HepG2 (cell line): ENCODE measurements around the gene PLCZ1. TPM values are rescaled to one million over a fixed set of nuclear protein-coding genes. Genes with fewer than 3 reads are reported as not detected.

Source experiments
- ATAC-seq: fragments of 200-7000 bp; cut with Tn5 transposase; 3 replicates; pipeline ENCODE4 v1.9.1; 2020; ENCODE audit warnings: mild to moderate bottlenecking, moderate library complexity
- BruUV-seq: library from RNA; stranded (reverse); fragments of 400-500 nt; replicated peaks from 2 replicates; lab custom pipeline; 2021; lab: Mats Ljungman, UMichigan
- CTCF ChIA-PET: fragments of 300-600 bp; formaldehyde crosslinking; extraction: SDS; loops from one replicate; lab custom pipeline; 2021; ENCODE audit warnings: low total read pairs, inconsistent platforms, low intra/inter-chr PET ratio; lab: Yijun Ruan, JAX
- POLR2A ChIA-PET: fragments of 350-600 bp; sonication (Branson Sonifier 250); formaldehyde crosslinking; loops from one replicate; lab custom pipeline; 2020; ENCODE audit warnings: antibody characterized with exemption, inconsistent platforms; lab: Yijun Ruan, JAX
- DNase-seq: peaks from one replicate; pipeline ENCODE4 v3.0.0-alpha.2; 2015; ENCODE audit warnings: low spot score
- FAIRE-seq: peaks from 3 replicates; lab custom pipeline; 2011; peaks lifted over from hg19 to GRCh38; lab: Jason Lieb, UNC
- H2AFZ ChIP-seq: one replicate; pipeline ENCODE4 v1.6.1; 2011; ENCODE audit warnings: low read length, inconsistent platforms
- H3K27ac ChIP-seq: fragments of 300-600 bp; 3 replicates; pipeline ENCODE4 v1.8.0; 2011; ENCODE audit warnings: mixed run types, mild to moderate bottlenecking, mixed read lengths, low read length, inconsistent platforms; ENCODE audit not compliant: insufficient read depth; ENCODE audit errors: extremely low read length
- H3K27me3 ChIP-seq, 2 experiments: fragments of 200-600 bp in 1 of 2; 2 replicates in 1 of 2; 3 replicates in 1 of 2; pipeline versions ENCODE4 v1.6.0 to v1.8.0; 2011; ENCODE audit warnings: low read length in 2 of 2, mild to moderate bottlenecking in 2 of 2, moderate library complexity in 2 of 2, inconsistent platforms in 1 of 2; ENCODE audit not compliant: insufficient read depth in 2 of 2, control insufficient read depth in 1 of 2
- H3K36me3 ChIP-seq, 2 experiments: fragments of 200-600 bp in 1 of 2; replicated peaks in 1 of 2; 2 replicates in 1 of 2; 3 replicates in 1 of 2; pipeline versions ENCODE4 v1.5.1 to v1.8.0; 2011; ENCODE audit warnings: low read length in 2 of 2, inconsistent platforms in 1 of 2; ENCODE audit not compliant: insufficient read depth in 2 of 2, control insufficient read depth in 1 of 2
- H3K4me1 ChIP-seq: 2 replicates; pipeline ENCODE4 v1.5.1; 2012; ENCODE audit warnings: low read length, inconsistent platforms; ENCODE audit not compliant: insufficient read depth
- H3K4me2 ChIP-seq: 2 replicates; pipeline ENCODE4 v1.6.0; 2011; ENCODE audit warnings: low read depth, low read length, inconsistent platforms
- H3K4me3 ChIP-seq, 3 experiments: fragments of 200-600 bp in 1 of 3; sonication (generic), shearing (Covaris generic) in 1 of 3; replicated peaks in 1 of 3; 2 replicates each; pipeline ENCODE4 v1.5.1; 2011 to 2016; ENCODE audit warnings: low read length in 3 of 3, inconsistent platforms in 2 of 3, low read depth in 2 of 3, mild to moderate bottlenecking in 2 of 3, control low read depth in 1 of 3, mixed read lengths in 1 of 3; ENCODE audit not compliant: insufficient read depth in 1 of 3
- H3K79me2 ChIP-seq: one replicate; pipeline ENCODE4 v1.6.1; 2011; ENCODE audit warnings: low read length, inconsistent platforms; ENCODE audit not compliant: insufficient read depth
- H3K9ac ChIP-seq: 2 replicates; pipeline ENCODE4 v1.6.0; 2011; ENCODE audit warnings: mild to moderate bottlenecking, low read depth, low read length, inconsistent platforms; ENCODE audit not compliant: insufficient read depth
- H3K9me3 ChIP-seq: 2 replicates; pipeline ENCODE4 v1.5.1; 2012; ENCODE audit warnings: mild to moderate bottlenecking, low read length
- H4K20me1 ChIP-seq: 2 replicates; pipeline ENCODE4 v1.6.0; 2011; ENCODE audit warnings: inconsistent platforms, mild to moderate bottlenecking, low read length, moderate library complexity; ENCODE audit not compliant: insufficient read depth
- NCOA5 ChIP-seq: sonication (generic); formaldehyde crosslinking; IDR thresholded peaks from 2 replicates; pipeline ENCODE4 v1.4.0; 2020; ENCODE audit warnings: missing genetic modification reagents
- PRPF4 ChIP-seq: fragments of 200-400 bp; formaldehyde crosslinking; IDR thresholded peaks from 2 replicates; pipeline ENCODE4 v1.6.1; 2016; ENCODE audit warnings: low read length, low read depth; ENCODE audit not compliant: poor library complexity, severe bottlenecking
- RELA ChIP-seq: sonication (generic); formaldehyde crosslinking; IDR thresholded peaks from 2 replicates; pipeline ENCODE4 v1.4.0; 2020; ENCODE audit warnings: missing genetic modification reagents
- SMC3 ChIP-seq: IDR thresholded peaks from 2 replicates; pipeline ENCODE4 v1.6.1; 2011; ENCODE audit warnings: low read length, improper control_type of control experiment
- TAF1 ChIP-seq: sonication (generic); formaldehyde crosslinking; IDR thresholded peaks from 2 replicates; pipeline ENCODE4 v1.4.0; 2020; ENCODE audit warnings: missing genetic modification reagents
- ZBED4 ChIP-seq: sonication (generic); formaldehyde crosslinking; IDR thresholded peaks from 2 replicates; pipeline ENCODE4 v1.4.0; 2020; ENCODE audit warnings: missing genetic modification reagents, borderline replicate concordance
- ZBTB37 ChIP-seq: sonication (generic); formaldehyde crosslinking; IDR thresholded peaks from 2 replicates; pipeline ENCODE4 v1.4.0; 2020; ENCODE audit warnings: mild to moderate bottlenecking, missing genetic modification reagents
- ZFY ChIP-seq: sonication (generic); formaldehyde crosslinking; IDR thresholded peaks from 2 replicates; pipeline ENCODE4 v1.4.0; 2020; ENCODE audit warnings: missing genetic modification reagents
- ZNF121 ChIP-seq: sonication (generic); formaldehyde crosslinking; IDR thresholded peaks from 2 replicates; pipeline ENCODE4 v1.5.0; 2020; ENCODE audit warnings: mild to moderate bottlenecking, missing genetic modification reagents
- ZNF124 ChIP-seq: sonication (generic); formaldehyde crosslinking; IDR thresholded peaks from 2 replicates; pipeline ENCODE4 v1.4.0; 2020; ENCODE audit warnings: missing genetic modification reagents
- ZNF569 ChIP-seq: sonication (generic); formaldehyde crosslinking; IDR thresholded peaks from 2 replicates; pipeline ENCODE4 v1.5.0; 2020; ENCODE audit warnings: mild to moderate bottlenecking, missing genetic modification reagents, moderate library complexity, borderline replicate concordance
- WGBS: methylation state at CpG from one replicate; pipeline ENCODE4 v1.1.6; 2017; ENCODE audit warnings: low lambda C conversion rate; 5-methylcytosine and 5-hydroxymethylcytosine counted together
- in situ Hi-C: cut with HindIII; loops from 2 replicates; pipeline ENCODE4 v1.10.0; 2017; ENCODE audit warnings: low pct_unique_long_range_greater_than_20kb; ENCODE audit not compliant: extremely low pct_ligation_motif_present
- intact Hi-C: fragments of 100-400 bp; cut with micrococcal nuclease; formaldehyde crosslinking; loops from one replicate; pipeline ENCODE4 v1.10.0; 2022; ENCODE audit not compliant: unreplicated experiment
- polyA plus RNA-seq, 8 experiments: library from polyadenylated mRNA; depleted of rRNA in 3 of 8; stranded (reverse) in 7 of 8; unstranded in 1 of 8; fragments of >200 nt; fragmentation: Illumina TruSeq in 4 of 8; extraction: Trizol in 4 of 8; gene quantifications; 2 replicates each; pipeline versions ENCODE4 v1.2.1 to v1.2.3, GENCODE V29; 2011 to 2016; ENCODE audit warnings: low read depth in 4 of 8, missing spikeins in 1 of 8, mixed read lengths in 1 of 8; ENCODE audit not compliant: insufficient read depth in 1 of 8
- total RNA-seq, 5 experiments: library from RNA; depleted of rRNA; stranded (reverse); fragments of >200 nt; fragmentation: Illumina TruSeq; extraction: Trizol; gene quantifications; 2 replicates each; pipeline ENCODE4 v1.2.3, GENCODE V29; 2016; ENCODE audit warnings: low read depth in 1 of 5
- TF ChIP-seq, protein P1 (sequence below): fragments of 450-650 bp; IDR thresholded peaks from 2 replicates; pipeline ENCODE4 v1.6.1; 2017; ENCODE audit warnings: mild to moderate bottlenecking
- TF ChIP-seq, protein P2 (sequence below): sonication (generic); formaldehyde crosslinking; IDR thresholded peaks from 2 replicates; pipeline ENCODE4 v1.5.1; 2020; ENCODE audit warnings: mild to moderate bottlenecking, missing genetic modification reagents, moderate library complexity

Gene PLCZ1
- total and polyA plus RNA-seq, 2 of the 13 experiments (the other 11 are each of a cell fraction or from before 2014, with no cell fraction given) = not detected

- no TSS peak for BruUV-seq
- intact Hi-C loops = no loop called here
- WGBS = 40% methylated on average over 1 of the region's 1 CpG
- TF ChIP-seq SMC3 (no peak), ZFY (CRISPR knock-in tag) (no peak), TAF1 (CRISPR knock-in tag) (no peak), ZNF121 (CRISPR knock-in tag) (no peak), ZBED4 (CRISPR knock-in tag) (no peak), RELA (CRISPR knock-in tag) (no peak), PRPF4 (no peak), ZNF124 (no peak), NCOA5 (CRISPR knock-in tag) (no peak), ZBTB37 (CRISPR knock-in tag) (no peak), ZNF569 (CRISPR knock-in tag) (no peak)
- TF ChIP-seq, protein P1, sequence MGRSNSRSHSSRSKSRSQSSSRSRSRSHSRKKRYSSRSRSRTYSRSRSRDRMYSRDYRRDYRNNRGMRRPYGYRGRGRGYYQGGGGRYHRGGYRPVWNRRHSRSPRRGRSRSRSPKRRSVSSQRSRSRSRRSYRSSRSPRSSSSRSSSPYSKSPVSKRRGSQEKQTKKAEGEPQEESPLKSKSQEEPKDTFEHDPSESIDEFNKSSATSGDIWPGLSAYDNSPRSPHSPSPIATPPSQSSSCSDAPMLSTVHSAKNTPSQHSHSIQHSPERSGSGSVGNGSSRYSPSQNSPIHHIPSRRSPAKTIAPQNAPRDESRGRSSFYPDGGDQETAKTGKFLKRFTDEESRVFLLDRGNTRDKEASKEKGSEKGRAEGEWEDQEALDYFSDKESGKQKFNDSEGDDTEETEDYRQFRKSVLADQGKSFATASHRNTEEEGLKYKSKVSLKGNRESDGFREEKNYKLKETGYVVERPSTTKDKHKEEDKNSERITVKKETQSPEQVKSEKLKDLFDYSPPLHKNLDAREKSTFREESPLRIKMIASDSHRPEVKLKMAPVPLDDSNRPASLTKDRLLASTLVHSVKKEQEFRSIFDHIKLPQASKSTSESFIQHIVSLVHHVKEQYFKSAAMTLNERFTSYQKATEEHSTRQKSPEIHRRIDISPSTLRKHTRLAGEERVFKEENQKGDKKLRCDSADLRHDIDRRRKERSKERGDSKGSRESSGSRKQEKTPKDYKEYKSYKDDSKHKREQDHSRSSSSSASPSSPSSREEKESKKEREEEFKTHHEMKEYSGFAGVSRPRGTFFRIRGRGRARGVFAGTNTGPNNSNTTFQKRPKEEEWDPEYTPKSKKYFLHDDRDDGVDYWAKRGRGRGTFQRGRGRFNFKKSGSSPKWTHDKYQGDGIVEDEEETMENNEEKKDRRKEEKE = no peak
- TF ChIP-seq, protein P2, sequence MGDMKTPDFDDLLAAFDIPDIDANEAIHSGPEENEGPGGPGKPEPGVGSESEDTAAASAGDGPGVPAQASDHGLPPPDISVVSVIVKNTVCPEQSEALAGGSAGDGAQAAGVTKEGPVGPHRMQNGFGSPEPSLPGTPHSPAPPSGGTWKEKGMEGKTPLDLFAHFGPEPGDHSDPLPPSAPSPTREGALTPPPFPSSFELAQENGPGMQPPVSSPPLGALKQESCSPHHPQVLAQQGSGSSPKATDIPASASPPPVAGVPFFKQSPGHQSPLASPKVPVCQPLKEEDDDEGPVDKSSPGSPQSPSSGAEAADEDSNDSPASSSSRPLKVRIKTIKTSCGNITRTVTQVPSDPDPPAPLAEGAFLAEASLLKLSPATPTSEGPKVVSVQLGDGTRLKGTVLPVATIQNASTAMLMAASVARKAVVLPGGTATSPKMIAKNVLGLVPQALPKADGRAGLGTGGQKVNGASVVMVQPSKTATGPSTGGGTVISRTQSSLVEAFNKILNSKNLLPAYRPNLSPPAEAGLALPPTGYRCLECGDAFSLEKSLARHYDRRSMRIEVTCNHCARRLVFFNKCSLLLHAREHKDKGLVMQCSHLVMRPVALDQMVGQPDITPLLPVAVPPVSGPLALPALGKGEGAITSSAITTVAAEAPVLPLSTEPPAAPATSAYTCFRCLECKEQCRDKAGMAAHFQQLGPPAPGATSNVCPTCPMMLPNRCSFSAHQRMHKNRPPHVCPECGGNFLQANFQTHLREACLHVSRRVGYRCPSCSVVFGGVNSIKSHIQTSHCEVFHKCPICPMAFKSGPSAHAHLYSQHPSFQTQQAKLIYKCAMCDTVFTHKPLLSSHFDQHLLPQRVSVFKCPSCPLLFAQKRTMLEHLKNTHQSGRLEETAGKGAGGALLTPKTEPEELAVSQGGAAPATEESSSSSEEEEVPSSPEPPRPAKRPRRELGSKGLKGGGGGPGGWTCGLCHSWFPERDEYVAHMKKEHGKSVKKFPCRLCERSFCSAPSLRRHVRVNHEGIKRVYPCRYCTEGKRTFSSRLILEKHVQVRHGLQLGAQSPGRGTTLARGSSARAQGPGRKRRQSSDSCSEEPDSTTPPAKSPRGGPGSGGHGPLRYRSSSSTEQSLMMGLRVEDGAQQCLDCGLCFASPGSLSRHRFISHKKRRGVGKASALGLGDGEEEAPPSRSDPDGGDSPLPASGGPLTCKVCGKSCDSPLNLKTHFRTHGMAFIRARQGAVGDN = no peak
Measured at GRCh38 chr12:18755341-18755740, 17.5 kb upstream of the PLCZ1 start.

More at GRCh38 chr12:18755341-18755740, 17.5 kb upstream of the PLCZ1 start:
- no peak overlapping the region for H2AFZ ChIP-seq
- no peak overlapping the region for H3K4me3 ChIP-seq
- ATAC-seq = no peak
- no peak overlapping the region for H3K27ac ChIP-seq
- H3K36me3 ChIP-seq = no peaks in the 10 kb centered on the region
- in situ Hi-C loops = no loop called here
- no peaks in the 10 kb centered on the region for H4K20me1 ChIP-seq
- ChIA-PET CTCF (no interaction called here), POLR2A (no interaction called here)
- H3K9me3 ChIP-seq = no peaks in the 10 kb centered on the region
- no peak for FAIRE-seq
- DNase-seq = no peak
- H3K4me2 ChIP-seq = no peak overlapping the region
- H3K4me1 ChIP-seq = no peaks in the 10 kb centered on the region
- H3K9ac ChIP-seq = no peak overlapping the region
- no peaks in the 10 kb centered on the region for H3K79me2 ChIP-seq
- 0 out of 5 replicates have a peak, but pooled peaks cover 0 to 5% of the 10 kb centered on the region in 2 experiments for H3K27me3 ChIP-seq
